ENCODE measurements around the gene MRPL2.

MRPL2 gene

GRCh38 chr6:43059168-43060033, at the start of gene MRPL2, which contains the start of gene KLC4:
Gene MRPL2 (minus strand): TSS chr6:43059434. CDS start chr6:43059381, 53 bp downstream.
Gene KLC4 (plus strand): TSS chr6:43059631. CDS start chr6:43061336, 1,705 bp downstream.
- peak; percentile 99 for DNase-seq

- DNase-seq = no peak
Observed at GRCh38 chr6:43107344-43108062, 48.3 kb upstream of the MRPL2 start.

- no peak for DNase-seq
Observed at GRCh38 chr6:43105538-43106222, 46.4 kb upstream of the MRPL2 start.

GRCh38 chr6:43103253-43103876, 44.1 kb upstream of the MRPL2 start:
- no peak for DNase-seq

- no peak for DNase-seq
Observed at GRCh38 chr6:43101497-43101896, 42.3 kb upstream of the MRPL2 start.

- no peak for DNase-seq
Observed at GRCh38 chr6:43097502-43097901, 38.3 kb upstream of the MRPL2 start.

- no peak for DNase-seq
Observed at GRCh38 chr6:43097098-43097489, 37.9 kb upstream of the MRPL2 start.

GRCh38 chr6:43096451-43097097, 37.3 kb upstream of the MRPL2 start:
- DNase-seq = no peak

- no peak for DNase-seq
Observed at GRCh38 chr6:43095939-43096338, 36.7 kb upstream of the MRPL2 start.

- no peak for DNase-seq
Observed at GRCh38 chr6:43093436-43094289, 34.4 kb upstream of the MRPL2 start.

- DNase-seq = no peak
Observed at GRCh38 chr6:43092635-43093034, 33.4 kb upstream of the MRPL2 start.

- DNase-seq = no peak
Observed at GRCh38 chr6:43091436-43091991, 32.3 kb upstream of the MRPL2 start.

GRCh38 chr6:43091020-43091419, 31.8 kb upstream of the MRPL2 start:
- DNase-seq = no peak

GRCh38 chr6:43090559-43090956, 31.3 kb upstream of the MRPL2 start:
- no peak for DNase-seq

- DNase-seq = no peak
Observed at GRCh38 chr6:43089874-43090558, 30.8 kb upstream of the MRPL2 start.

- no peak for DNase-seq
Observed at GRCh38 chr6:43089467-43089866, 30.2 kb upstream of the MRPL2 start.

- no peak for DNase-seq
Observed at GRCh38 chr6:43088654-43089056, 29.4 kb upstream of the MRPL2 start.

- no peak for DNase-seq
Observed at GRCh38 chr6:43086022-43086658, 26.9 kb upstream of the MRPL2 start.

- no peak for DNase-seq
Observed at GRCh38 chr6:43082806-43083655, 23.8 kb upstream of the MRPL2 start.

Data from Kasumi-1 (cell line).